Measurements from ENCODE around the gene P2RY2. TPM values are rescaled to one million over a fixed set of nuclear protein-coding genes. Genes with fewer than 3 reads are reported as not detected.

P2RY2 gene
- polyA plus RNA-seq, 3 donors, result 2.8 to 24.1 (median 12.7) TPM

- Histone ChIP-seq H3K4me2 (replicated peaks; ENCODE audit: extremely low read depth, low read length, poor library complexity, severe bottlenecking) (no peak overlapping the region), H3K79me2 (ENCODE audit: insufficient read depth, low read length) (peaks cover 26% of the 10 kb centered on the region), H3K27ac (ENCODE audit: low read depth in 1 of 2, low read length in 2 of 2) (no peak overlapping the region), H3K9ac (ENCODE audit: insufficient read depth, low read length, poor library complexity, severe bottlenecking) (no peak overlapping the region), H3K36me3 (replicated peaks in 1 of 2; ENCODE audit: control insufficient read depth in 1 of 2, insufficient read depth in 2 of 2, low read length in 2 of 2) (no peaks in the 10 kb centered on the region), H3K4me3 (replicated peaks in 1 of 3; ENCODE audit: low read depth in 2 of 3, low read length in 3 of 3) (no peak overlapping the region), H3K27me3 (ENCODE audit: control insufficient read depth in 2 of 2, insufficient read depth in 2 of 2, low read length in 2 of 2) (no peaks in the 10 kb centered on the region), H4K20me1 (ENCODE audit: insufficient read depth, low read length) (no peaks in the 10 kb centered on the region), H2AFZ (ENCODE audit: insufficient read depth, low read depth, low read length, poor library complexity, severe bottlenecking) (no peak overlapping the region), H3K9me3 (replicated peaks in 1 of 2; ENCODE audit: control insufficient read depth in 1 of 2, insufficient read depth in 1 of 2, low read length in 2 of 2) (no peaks in the 10 kb centered on the region), H3K4me1 (ENCODE audit: control insufficient read depth in 1 of 2, insufficient read depth in 2 of 2, low read length in 2 of 2) (peaks cover 66 to 71% of the 10 kb centered on the region in 2 donors)
- Mint-ChIP-seq H3K27me3 (ENCODE audit: low read depth in 3 of 3) (peaks cover 0 to 10% (median 7%) of the 10 kb centered on the region in 3 donors), H3K36me3 (peaks cover 7 to 10% of the 10 kb centered on the region in 2 donors), H3K4me3 (no peak overlapping the region), H3K9me3 (no peaks in the 10 kb centered on the region), H3K4me1 (peaks cover 73% of the 10 kb centered on the region), H3K27ac (peak overlapping the region in 1 of 7 donors; percentile 33)
- WGBS (ENCODE audit: insufficient coverage), result no CpG with 5 or more reads among the region's 3 CpGs
- no peak for TF ChIP-seq CTCF (IDR thresholded peaks at IDR 0.05)
- intact Hi-C loops (cut with micrococcal nuclease), result no loop called here
- no peak for DNase-seq
Observed at GRCh38 chr11:73194034-73194507, 24.0 kb upstream of the P2RY2 start.

GRCh38 chr11:73194593-73194992 is 23.5 kb upstream of the P2RY2 start:
- Histone ChIP-seq H4K20me1 (ENCODE audit: insufficient read depth, low read length) (no peaks in the 10 kb centered on the region), H3K36me3 (replicated peaks in 1 of 2; ENCODE audit: control insufficient read depth in 1 of 2, insufficient read depth in 2 of 2, low read length in 2 of 2) (no peaks in the 10 kb centered on the region), H2AFZ (ENCODE audit: insufficient read depth, low read depth, low read length, poor library complexity, severe bottlenecking) (no peak overlapping the region), H3K9ac (ENCODE audit: insufficient read depth, low read length, poor library complexity, severe bottlenecking) (no peak overlapping the region), H3K4me1 (ENCODE audit: control insufficient read depth in 1 of 2, insufficient read depth in 2 of 2, low read length in 2 of 2) (peaks cover 61 to 71% of the 10 kb centered on the region in 2 donors), H3K4me3 (replicated peaks in 1 of 3; ENCODE audit: low read depth in 2 of 3, low read length in 3 of 3) (no peak overlapping the region), H3K27ac (ENCODE audit: low read depth in 1 of 2, low read length in 2 of 2) (no peak overlapping the region), H3K79me2 (ENCODE audit: insufficient read depth, low read length) (peaks cover 24% of the 10 kb centered on the region), H3K27me3 (ENCODE audit: control insufficient read depth in 2 of 2, insufficient read depth in 2 of 2, low read length in 2 of 2) (no peaks in the 10 kb centered on the region), H3K4me2 (replicated peaks; ENCODE audit: extremely low read depth, low read length, poor library complexity, severe bottlenecking) (no peak overlapping the region), H3K9me3 (replicated peaks in 1 of 2; ENCODE audit: control insufficient read depth in 1 of 2, insufficient read depth in 1 of 2, low read length in 2 of 2) (no peaks in the 10 kb centered on the region)
- WGBS (ENCODE audit: insufficient coverage), result 85% methylated on average over 7 of the region's 8 CpGs
- H3K9me3 Mint-ChIP-seq, result no peaks in the 10 kb centered on the region
- no peak overlapping the region for H3K27ac Mint-ChIP-seq
- no peak overlapping the region for H3K4me3 Mint-ChIP-seq
- no peak for TF ChIP-seq CTCF (IDR thresholded peaks at IDR 0.05)
- no peak for DNase-seq
- intact Hi-C loops (cut with micrococcal nuclease), result no loop called here
- H3K27me3 Mint-ChIP-seq (ENCODE audit: low read depth in 3 of 3), result peaks cover 0 to 9% (median 7%) of the 10 kb centered on the region in 3 donors
- peaks cover 7 to 10% of the 10 kb centered on the region in 2 donors for H3K36me3 Mint-ChIP-seq
- peaks cover 72% of the 10 kb centered on the region for H3K4me1 Mint-ChIP-seq

Data from CD14-positive monocyte (primary cell).